ENCODE results near the gene SPRR5.

The SPRR5 gene

GRCh38 chr1:152986578-152986977, 39.6 kb downstream of the SPRR5 start:
- DNase-seq, result no peak

GRCh38 chr1:152993186-152993585, 46.2 kb downstream of the SPRR5 start:
- DNase-seq, result no peak

- no peak for DNase-seq
Measured at GRCh38 chr1:152995842-152996241, 48.8 kb downstream of the SPRR5 start.

GRCh38 chr1:152996633-152997400, 49.8 kb downstream of the SPRR5 start:
- no peak for DNase-seq

GRCh38 chr1:152997901-152998300, 50.9 kb downstream of the SPRR5 start:
- no peak for DNase-seq

- DNase-seq, result no peak
Measured at GRCh38 chr1:152998476-152998875, 51.5 kb downstream of the SPRR5 start.
